ENCODE results near the gene CRACDL.

The CRACDL gene

DNA sequence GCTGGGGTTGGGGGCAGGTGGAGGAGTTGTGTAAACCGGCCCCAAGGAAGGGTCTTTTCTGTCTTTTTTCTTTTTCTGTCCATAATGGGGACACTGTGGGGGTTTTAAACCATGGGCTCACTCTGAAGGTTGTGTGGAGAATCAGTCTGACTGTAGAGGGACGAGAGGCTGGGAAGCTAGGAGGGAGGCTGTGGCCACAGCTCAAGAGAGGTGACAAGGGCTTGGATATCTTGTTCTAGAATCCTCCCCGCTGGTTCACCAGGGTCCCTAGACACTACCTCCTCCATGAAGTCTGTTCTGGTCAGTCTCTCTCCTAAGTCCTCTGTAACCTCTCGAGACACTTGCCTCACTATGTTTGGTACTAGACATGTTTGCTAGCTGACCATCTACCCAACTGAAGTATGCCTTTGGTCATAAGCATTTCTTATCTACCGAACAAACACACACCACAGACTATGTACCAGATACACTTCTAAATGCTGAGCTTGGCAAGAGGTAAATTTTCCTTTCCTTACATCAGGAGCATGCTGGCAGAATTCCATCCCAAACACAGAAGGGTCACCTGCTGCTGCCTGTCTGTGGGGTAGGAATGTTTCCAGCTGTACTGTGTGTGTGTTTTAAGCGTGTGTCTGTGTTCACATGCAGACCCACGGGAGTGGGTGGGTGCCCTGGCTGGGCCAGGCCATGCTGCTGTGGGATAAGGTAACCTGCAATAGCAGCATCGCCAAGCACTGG lies 135.5 kb downstream of the CRACDL start:
- no peak for DNase-seq

DNA sequence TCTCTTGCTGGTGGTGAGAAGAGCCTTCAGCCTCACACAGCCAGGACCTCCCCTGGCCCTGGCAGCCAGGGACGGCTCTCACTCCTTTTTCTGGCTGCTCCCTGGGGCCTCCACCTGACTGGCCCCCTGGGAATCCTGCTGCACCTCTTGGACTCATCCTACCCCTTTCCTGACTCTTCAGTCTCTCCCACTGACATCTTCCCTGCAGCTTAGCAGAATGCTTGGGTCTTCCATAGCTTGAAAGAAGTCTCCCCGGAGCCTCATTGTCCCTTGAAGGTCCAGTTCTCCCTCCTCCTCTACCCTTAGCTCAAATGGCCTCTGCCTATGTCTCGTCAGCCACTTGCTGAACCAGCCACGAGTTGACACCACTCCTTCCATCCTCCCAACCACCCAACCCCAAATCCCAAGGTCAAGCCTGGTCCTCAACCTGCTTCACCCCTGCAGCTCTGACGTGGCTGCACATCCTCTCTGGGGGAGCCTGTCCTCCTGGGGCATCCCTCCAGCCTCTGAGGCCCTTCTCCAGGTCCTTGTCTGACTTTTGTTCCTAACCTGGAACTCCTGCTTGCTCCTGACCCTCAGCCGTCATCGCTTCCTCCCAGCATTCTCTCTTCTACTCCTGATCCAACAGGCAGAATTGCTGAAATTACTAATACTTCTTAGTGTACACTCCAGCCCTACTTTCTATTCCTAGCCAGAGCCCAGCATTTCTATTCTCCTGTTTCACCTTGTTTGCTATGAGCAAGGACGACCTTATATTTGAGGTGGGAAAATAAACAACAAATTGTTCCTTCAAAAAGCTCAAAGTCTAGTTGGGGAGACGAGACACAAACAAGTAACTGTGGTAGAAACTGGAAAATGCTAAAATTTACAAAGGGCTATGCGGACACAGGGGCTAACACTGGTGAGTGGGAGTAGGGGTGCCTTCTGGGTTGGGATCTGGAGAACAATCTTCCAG lies 136.4 kb downstream of the CRACDL start:
- no peak for DNase-seq

DNA sequence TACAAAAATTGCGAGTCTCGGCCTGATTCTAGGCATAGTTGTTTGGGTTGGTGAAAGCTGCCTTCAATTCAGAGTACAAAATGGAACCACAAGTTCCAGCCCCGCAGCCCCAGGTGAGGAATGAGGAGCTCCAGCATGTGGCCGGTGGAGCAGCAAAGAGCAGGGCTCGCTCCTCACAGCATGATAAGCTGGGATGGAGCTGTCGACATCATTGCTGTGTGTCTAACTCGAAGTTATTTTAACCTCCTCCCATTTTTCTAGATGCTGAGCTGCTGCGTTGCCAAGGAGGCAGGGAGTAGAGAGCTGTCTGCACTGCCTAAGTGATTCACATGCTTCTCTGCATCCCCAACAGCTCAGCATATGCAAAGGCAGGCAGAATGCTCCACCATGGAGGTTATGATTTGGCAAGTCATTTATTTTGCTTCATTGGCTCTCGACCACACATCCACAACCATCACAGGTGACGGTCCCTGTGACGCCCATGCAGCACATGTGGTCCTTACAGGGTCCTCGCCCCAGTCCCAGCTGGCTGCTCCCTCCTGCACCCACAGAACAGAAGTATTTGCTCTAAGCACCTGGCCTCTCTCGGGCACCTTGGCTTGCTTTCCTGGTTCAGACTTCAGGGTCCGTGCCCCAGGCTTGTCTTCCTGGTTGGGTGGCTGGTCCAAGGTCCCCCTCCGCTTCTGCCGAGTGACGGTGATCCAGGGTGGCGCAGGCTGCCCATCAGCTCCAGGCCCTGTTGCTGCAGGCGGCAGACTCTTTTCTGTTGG lies 139.1 kb downstream of the CRACDL start:
- no peak for DNase-seq

DNA sequence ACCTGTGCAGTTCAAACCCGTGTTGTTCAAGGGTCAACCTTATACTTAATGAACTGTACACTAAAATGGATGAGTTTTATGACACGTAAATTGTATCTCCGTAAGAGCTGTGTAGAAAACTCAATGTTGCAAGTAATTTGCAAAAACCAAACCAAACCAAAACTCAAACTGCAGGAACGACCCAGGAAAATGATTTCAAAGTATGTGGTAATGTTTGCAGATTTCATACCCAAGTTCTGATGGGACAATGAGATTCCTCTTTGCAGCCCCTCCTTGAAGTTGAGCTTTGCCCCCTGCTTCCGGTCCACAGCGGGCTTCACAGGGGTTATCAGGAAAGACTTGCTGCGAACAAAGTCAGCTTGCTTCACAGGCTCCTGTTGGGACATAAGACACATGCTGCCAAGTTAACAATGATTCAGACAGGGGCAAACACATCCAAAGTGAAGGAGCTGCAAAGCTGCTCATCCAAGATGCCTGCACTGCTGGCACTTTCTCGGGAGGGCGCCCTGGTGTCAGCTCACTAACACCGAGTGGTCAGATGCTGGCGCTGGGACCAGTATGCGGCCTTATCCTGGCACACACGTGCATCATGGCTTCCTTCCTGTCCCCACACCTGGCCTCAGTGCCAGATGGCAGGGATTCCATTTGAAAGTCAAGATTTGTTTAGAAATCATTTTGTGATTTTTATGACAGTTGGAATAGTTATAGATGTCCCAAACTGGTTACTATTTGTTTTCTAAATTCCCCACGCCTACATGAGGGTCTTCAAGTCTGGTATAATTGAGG lies 139.9 kb downstream of the CRACDL start:
- DNase-seq: no peak

DNA sequence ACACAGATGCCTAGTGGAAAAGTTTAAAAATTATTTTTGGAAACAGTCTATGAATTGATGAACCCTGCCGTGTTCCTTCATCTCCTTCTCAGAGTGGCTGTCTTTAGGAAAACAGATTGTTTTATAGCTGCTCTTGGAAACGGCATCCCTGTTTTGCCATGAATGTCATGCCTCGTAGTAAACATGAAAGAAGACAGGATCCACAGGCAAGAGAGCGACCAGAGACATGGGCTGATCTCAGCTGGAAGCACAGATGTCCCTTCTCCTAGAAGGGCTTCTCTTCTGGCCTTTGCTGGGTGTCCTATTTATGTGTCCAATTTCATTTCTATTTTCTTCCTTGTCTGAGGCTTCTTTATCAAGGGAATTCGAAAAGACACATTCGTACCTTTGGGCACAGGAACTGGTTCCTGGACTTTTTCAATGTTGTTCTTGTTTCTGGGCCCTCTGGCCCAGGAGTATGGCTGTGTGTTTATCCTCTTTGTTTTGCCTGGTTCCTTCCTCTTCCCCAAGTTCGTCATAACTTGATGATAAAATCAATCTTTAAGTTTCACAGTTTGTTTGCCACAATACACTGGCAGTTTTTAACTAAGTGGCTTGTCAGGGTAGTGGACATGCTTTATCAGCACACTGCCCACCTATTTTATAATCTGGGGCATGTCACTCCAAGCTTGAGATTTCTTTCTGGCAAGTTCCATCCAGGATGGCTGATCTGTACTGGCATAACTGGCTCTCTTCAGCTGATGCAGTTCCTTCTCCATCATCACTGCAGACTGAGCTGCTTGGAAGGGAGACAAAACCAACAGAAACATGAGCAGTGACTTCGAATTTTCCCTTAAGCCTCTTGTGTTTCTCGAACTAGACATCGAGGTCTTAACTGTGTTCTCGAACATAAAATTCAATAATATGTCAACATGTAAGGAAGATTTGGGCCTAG lies 141.9 kb downstream of the CRACDL start:
- no peak for DNase-seq

DNA sequence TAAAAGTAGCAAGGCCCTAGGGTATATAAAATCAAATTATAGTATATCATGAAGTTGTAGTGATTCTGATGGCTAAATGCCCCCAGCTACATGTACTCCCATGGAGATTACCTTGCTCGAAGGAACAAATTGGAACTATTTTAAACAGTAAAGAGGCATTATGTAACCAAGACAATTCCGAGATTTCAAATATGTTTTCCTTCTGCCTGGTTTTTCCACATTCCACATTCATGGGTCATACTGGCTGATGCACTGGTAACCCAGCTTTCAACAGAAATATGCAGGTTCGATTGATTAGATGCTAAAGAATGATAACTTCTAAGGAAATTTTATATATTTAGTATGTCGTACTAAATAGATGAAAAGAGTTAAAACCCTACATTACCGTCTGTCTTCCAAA lies 142.8 kb downstream of the CRACDL start:
- no peak for DNase-seq

DNA sequence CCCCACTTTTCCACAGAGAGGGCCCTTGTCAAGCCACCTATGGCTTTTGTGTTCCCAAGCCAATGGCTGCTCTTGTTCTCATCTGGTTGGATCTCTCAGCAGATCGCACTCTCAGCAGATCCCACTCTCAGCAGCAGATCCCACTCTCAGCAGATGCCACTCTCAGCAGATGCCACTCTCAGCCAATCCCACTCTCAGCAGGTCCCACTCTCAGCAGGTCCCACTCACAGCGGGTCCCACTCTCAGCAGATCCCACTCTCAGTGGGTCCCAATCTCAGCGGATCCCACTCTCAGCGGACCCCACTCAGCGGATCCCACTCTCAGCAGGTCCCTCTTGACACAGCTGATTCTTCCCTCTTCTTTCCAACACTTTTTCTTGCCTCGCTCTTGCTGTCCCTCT lies 145.8 kb downstream of the CRACDL start:
- DNase-seq: no peak

DNA sequence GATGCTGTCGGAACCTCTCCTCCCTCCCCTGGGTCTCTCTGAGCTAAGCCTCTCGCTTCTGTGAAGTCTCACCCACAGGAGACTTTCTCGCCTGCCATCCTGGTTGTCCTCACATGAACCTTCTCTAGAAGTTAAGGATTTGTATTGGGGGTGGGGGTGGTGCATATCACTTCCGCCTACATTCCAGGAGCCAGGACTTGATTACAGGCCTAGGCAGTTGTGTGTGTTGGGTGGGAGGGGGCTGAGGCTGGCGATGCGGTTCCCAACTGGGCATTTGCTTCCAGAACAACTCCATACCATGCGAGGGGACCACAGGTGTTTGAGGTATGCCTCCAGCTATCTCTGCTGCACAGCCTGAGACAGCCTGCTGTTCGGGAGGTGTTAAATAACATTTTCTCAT lies 148.3 kb downstream of the CRACDL start:
- no peak for DNase-seq

DNA sequence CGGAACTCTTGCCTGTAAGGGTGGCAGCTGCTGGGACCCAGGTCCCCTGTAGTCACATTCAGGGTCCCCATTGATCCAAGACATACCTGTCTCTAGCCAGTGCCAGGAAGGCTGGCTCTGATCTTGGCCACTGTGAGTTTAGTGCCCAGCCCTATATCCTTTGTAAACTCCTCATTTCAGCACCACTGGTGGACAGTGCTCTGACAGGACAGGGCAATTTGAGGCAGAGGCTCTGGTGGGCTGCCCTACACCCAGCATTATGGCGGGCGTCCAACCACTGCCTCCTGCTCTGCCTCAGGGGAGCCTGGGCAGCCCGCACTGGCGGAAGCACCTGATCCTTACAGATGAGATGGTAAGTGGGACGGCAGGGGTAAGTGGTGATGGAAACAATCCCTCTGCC lies 149.8 kb downstream of the CRACDL start:
- DNase-seq: no peak

DNA sequence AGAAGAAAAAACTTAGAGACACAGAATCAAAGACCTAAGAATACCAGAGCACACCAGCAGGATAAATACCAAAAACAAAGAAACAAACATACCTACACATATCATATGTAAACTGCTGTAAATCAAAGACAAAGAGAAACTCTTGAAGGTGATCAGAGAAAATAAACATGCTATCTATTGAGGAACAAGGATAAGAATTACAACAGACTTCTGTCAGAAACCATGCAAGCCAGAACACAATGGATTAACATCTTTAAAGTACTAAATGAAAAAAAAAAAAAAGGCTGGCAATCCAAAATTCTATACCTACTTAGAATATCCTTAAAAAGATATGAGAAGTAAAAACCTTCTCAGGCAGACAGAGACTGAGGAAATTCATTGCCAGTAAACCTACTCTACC lies 153.5 kb downstream of the CRACDL start:
- DNase-seq: no peak

DNA sequence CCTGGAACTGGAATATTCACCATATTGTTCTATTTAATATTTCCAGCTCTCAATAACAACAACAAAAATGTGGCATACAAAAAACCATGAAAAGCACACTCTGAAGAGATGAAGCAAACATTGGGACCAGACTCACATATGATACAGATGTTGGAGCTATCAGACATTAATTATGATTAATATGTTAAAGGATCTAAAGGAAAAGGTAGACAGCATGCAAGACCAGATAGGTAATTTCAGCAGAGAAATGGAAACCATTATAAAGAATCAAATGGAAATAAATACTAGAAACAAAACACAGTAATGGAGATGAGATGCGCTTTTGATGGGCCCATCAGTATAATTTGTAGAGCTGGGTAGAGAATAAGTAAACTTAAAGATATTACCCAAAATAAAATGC lies 154.2 kb downstream of the CRACDL start:
- no peak for DNase-seq

DNA sequence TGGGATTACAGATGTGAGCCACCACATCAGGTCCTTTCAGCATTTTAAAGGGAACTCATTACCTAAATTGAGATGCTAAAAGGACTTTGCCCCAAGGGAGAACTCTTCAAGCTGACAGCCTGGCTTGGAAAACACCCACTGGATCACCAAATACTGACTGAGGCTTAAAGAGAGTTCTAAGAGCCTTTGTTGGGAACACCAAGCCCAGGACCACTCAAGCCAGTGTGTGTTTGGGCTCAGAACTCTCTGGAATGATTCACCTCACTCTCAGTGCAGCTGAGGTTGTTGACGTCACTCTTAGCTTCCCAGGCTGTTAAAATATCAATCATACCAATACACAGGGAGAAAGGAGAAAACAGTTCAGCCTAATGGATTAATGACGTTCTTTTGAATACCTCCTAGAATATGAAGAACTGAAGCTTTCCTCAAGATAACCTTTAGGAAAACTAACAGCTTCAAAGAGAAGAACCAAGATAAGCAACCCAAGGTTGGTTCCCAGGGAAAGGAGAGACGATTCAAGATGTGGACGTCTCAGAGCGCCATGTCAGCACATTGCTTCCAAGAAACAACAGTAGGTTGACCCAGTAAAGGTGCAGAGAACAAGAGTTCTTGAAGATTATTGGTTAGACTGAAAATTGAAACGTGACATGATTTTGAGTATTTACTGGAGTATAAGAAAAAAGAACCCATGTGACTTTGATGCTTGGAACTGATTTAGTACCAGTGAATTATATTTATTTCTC lies 157.1 kb downstream of the CRACDL start:
- no peak for DNase-seq

DNA sequence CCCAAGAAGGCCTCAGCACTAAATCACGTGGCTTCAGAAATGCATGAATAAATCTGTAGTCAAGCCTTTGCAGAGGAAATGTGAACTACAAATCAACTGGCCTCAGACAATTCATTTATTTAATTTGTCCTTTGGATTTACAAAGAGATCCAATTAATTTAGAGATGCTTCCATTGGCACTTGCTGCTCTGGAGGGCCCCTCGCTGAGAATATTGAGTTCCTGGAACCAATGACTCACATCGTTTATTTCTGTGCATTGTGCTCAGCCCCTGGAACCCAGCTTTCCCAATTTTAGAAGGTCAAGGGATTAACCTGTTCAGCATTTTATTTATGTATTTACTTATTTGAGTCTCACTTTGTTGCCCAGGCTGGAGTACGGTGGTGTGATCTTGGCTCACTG lies 157.9 kb downstream of the CRACDL start:
- no peak for DNase-seq

DNA sequence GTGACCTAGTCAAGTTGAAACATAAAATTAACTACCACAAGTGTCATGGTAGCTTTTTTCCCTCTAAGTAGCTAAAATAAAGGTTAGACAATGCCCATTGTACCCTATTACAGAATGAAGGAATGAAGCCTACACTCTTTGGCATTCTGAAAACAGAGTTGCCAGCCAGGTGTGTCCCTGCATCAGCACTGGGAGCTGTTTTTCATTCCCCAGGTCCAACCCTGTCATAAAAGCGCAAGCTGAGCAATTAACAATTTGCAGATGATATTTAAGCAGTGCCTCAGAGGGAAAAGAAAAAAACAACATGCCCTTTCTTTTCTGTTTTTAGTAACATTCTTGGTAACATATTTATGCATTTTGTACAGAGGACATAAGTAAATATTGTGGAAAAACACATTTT lies 158.3 kb downstream of the CRACDL start:
- DNase-seq: no peak

DNA sequence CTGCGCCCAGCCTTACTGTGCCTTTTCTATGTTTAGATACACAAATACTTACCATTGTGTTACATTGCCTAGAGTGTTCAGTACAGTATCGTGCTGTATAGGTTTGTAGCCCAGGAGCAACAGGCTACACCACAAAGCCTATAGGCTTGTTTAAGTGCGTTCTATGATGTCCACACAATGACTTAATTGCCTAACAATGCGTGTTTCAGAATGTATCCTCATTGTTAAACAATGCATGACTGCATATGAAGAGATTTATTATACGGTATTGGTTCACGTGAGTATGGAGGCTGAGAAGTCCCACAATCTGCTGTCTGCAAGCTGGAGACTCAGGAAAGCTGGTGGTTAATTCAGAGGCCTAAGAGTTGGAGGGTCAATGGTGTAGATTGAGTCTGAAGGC lies 158.9 kb downstream of the CRACDL start:
- DNase-seq: no peak

DNA sequence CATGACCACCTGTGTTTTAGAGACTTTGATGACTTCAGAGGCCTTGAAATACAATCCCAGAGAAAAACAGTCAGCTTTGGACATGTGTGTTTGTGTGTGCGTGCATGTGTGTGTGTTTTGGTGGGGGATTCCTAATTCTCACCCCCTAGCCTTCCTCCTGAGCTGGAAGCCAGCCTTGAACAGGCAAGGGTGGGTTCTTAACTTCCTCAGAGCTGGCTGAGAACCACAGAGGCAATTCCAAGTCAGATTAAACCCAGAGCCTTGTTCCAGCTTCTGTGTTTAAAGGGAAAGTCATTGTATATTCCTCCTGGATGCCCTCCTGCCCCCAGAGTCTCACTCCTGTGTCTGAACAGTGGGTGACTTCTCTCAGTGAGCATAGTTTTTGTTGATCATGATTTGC lies 159.9 kb downstream of the CRACDL start:
- DNase-seq: no peak

DNA sequence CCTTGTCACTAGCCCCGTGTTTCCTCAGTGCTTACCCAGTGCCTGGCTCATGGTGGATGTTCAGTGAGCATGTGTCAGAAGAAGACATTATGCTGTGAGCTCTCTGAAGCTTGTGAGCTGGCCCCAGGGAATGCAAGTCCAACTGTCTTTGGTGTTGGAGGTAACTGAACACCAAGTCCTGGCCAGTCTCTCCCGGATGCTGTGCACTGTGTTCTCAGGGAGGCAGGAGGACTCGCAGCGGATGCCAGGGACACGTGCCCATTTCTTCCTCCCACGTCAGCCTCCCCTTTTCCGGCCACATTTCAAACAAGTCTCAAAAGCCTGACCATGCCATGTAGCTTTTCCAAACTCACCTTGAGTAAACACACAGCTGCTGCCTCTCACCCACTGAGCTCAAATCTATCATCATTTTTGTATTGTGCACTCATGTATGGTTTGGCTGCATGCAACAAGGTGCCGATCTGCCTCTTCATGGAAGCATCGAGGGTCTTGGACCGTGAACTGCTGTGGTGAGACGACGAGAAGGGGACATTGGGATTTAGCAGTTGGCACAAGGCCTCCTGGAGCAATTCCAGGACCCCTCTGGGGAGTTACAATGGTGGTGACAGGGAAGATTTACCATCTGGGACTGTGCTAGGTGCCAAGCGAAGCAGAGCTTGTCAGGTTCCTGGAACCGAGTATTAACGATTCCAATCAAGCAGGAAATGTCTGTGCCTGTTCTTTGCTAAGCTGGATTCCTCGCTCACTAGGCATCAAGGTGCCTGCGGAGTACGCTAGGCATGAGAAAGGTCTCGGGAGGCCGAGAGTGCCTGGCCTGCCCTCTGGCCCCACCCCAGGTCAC lies 160.7 kb downstream of the CRACDL start:
- DNase-seq: no peak

DNA sequence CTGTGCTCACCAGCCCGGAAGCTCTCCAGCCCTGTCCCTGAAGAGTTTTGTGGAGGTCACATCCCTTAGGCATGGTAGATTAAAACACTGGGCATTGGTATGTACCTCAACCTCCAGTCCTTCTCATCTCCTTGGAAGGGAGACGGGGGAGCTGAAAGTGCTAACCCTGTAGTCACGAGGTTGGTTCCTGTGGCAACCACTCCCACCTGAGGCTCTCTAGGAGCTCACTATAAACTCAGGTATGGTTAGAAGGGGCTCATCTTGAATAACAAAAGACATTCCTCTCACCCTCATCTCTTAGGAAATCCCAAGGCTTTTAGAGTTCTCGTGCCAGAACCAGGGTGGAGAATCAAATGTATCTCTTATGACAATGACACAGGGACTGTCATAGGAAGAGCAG lies 162.1 kb downstream of the CRACDL start:
- no peak for DNase-seq

DNA sequence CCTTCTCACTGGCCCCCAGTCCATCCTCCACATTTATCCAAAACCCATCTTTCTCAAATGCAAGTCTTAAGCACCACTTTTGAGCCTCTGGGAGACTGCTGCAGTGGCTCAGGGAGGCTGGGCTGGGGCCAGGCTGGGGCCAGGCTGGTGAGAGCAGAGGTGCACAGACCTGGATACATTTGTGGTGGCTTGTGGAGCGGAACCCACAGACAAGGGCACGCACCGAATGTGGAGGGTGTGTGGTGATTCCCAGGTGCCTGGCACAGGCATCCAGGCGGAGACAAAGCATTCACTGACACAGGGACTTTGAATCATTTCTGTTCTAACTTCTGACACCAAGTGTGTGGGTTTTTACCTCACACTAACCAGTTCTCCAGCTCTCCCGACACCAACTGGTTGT lies 162.9 kb downstream of the CRACDL start:
- DNase-seq: no peak

DNA sequence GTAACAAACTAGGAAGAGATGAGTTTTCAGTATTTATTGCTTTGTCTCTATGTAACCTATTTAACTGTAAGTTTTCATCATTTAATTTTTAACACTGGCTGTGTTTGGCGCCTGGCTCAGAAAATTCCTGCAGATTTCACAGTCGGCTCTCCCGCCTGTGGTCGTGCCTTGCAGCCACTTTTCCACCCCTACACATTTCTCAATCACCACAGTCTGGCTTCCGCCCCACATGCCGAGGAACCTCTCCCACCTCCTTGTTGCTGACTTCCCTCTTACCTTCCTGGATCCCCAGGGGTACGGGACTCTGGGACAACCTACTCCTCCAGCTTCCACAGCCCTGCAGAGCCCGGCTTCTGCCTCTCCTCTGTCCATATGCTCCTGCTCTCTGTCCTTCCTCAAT lies 163.5 kb downstream of the CRACDL start:
- no peak for DNase-seq

All from T-helper 9 cell (primary cell).